HG03520 (cell line): ENCODE results near the gene HAUS5.
"Not testable (repeated sequence)": the region's sequence is repeated elsewhere in the genome, so short reads cannot be mapped to it uniquely, and the experiment has no call there.

Experiments
- ATAC-seq: cut with Tn5 transposase; IDR thresholded peaks from one replicate; pipeline ENCODE4 v1.9.1; 2021; ENCODE audit warnings: mild to moderate bottlenecking, moderate library complexity; ENCODE audit not compliant: unreplicated experiment

Gene HAUS5

DNA sequence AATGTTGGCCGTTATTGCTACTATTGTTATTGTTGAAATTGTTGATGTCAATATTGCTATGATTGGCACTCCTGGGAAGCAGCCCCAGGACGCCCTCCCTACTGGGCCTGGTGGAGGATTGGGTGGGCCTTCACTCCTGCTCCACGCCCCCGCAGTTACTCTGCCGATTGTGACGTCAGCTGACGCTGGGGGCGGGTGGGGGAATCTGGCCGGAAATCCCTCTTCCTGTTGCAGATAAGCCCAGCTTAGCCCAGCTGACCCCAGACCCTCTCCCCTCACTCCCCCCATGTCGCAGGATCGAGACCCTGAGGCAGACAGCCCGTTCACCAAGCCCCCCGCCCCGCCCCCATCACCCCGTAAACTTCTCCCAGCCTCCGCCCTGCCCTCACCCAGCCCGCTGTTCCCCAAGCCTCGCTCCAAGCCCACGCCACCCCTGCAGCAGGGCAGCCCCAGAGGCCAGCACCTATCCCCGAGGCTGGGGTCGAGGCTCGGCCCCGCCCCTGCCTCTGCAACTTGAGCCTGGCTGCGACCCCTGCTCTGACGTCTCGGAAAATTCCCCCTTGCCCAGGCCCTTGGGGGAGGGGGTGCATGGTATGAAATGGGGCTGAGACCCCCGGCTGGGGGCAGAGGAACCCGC lies 29.1 kb downstream of the HAUS5 start, which contains the start of gene ETV2:
Gene ETV2, plus strand, starts transcription at position 231 of the 637 bp plus-strand sequence. CDS start 716 bp downstream, outside the sequence.
- no peak for ATAC-seq

DNA sequence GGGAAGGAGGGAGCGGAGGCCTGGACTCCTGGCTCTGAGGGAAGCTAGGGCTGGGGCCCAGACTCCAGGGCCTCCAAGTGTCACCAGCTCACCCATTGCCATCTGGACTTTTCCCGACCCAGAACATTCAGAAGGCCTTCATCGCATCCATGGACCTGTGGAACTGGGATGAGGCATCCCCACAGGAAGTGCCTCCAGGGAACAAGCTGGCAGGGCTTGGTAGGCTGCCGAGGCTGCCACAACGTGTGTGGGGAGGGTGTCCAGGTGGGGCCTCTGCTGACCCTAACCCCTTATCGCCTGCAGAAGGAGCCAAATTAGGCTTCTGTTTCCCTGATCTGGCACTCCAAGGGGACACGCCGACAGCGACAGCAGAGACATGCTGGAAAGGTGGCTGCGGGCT lies 29.8 kb downstream of the HAUS5 start:
- ATAC-seq: no peak

DNA sequence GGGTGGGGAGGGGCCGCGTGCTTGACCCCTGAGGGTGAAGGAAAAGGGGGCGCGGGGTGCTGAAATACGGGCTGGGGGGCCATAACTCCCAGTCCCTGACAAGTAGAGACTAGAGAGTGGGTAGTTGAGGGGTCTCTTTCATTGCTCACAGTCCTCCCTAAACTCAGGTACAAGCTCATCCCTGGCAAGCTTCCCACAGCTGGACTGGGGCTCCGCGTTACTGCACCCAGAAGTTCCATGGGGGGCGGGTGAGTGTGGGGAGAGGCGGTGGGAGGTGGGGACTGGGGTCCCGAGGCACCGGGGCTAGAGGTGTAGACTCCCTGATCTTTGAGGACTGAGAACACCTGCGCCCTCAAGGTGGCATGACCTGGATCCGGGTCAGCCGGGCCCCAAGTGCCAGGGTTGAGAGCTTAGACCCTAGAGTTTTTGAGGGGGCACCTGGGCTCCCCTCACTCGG lies 30.3 kb downstream of the HAUS5 start:
- no peak for ATAC-seq

DNA sequence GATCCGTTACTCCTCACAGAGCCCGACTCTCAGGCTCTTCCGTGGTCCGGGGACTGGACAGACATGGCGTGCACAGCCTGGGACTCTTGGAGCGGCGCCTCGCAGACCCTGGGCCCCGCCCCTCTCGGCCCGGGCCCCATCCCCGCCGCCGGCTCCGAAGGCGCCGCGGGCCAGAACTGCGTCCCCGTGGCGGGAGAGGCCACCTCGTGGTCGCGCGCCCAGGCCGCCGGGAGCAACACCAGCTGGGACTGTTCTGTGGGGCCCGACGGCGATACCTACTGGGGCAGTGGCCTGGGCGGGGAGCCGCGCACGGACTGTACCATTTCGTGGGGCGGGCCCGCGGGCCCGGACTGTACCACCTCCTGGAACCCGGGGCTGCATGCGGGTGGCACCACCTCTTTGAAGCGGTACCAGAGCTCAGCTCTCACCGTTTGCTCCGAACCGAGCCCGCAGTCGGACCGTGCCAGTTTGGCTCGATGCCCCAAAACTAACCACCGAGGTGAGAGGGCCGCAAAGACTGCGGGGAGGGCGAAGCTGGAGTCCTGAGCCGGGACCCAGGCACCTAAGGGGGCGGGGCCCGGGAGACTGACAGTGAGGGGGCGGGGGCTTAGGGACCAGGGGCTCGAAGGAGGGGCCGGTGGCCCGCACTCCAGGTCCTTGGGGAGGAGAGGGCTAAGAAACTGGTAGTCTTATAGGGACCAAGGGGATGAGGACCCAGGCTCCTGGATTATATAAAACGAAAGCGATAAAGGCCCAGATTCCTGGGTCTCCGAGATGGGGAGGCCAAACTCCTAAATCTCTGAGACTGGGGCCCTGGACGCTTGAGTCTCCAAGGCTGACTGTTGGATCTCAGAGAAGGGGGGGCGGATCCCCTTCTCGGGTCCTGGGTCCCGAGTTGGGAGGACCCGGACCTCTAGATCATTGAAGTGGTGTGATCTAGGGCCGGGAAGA lies 31.0 kb downstream of the HAUS5 start:
- ATAC-seq: peak; percentile 33

DNA sequence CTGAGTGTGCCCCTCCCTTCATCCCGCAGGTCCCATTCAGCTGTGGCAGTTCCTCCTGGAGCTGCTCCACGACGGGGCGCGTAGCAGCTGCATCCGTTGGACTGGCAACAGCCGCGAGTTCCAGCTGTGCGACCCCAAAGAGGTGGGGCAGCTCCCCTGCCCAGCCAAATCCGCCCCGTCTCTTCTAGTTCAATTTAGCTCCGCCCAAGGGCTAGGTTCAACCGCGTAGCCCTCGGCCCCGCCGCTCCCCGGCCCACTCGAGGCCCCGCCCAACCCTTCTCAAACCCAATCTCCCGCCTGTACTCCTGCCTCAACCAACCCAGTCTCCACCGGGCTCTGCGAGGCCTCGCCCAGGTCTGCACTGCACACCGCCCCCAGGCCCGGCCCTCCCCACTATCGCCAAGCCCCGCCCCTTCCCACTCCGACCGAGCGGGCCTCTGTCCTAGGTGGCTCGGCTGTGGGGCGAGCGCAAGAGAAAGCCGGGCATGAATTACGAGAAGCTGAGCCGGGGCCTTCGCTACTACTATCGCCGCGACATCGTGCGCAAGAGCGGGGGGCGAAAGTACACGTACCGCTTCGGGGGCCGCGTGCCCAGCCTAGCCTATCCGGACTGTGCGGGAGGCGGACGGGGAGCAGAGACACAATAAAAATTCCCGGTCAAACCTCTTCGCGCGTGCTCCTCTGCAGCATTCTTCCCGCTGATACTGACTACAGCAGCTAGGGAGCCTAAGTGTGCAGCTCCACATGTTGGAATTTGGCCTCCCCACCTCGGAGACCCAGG lies 31.9 kb downstream of the HAUS5 start:
- ATAC-seq: peak; percentile 64

DNA sequence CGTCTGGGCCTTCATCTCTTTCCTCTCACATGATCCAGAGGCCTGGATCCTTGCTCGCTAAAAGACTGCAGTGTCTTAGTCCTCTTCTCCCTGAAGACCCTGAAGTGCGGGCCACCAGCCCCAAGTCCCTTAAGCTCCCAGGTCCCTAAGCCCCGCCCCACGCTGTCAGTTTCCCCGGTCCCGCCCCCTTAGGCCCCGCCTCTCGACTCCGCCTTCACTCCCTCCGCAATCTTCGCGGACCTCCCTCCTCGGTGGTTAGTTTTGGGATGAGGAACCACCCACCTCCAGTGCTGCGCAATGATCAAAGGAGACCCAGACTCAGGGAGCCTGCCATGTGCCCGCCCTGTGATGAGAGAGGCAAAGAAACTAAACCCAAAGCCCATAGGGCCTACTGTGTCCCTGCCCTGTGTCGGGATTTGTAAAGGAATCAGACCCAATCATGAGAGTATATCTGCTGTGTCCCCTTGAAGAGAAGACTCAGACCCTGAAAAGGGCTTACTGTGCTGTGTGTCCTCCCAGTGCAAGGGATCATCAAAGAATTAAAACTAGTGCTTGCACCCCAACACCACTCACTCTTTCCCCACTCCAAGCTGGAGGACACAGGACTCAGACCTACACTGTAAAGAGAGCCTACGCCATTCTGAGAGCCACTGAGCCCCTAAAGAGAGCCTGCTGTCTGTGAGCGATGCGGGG lies 32.6 kb downstream of the HAUS5 start:
- no peak for ATAC-seq

DNA sequence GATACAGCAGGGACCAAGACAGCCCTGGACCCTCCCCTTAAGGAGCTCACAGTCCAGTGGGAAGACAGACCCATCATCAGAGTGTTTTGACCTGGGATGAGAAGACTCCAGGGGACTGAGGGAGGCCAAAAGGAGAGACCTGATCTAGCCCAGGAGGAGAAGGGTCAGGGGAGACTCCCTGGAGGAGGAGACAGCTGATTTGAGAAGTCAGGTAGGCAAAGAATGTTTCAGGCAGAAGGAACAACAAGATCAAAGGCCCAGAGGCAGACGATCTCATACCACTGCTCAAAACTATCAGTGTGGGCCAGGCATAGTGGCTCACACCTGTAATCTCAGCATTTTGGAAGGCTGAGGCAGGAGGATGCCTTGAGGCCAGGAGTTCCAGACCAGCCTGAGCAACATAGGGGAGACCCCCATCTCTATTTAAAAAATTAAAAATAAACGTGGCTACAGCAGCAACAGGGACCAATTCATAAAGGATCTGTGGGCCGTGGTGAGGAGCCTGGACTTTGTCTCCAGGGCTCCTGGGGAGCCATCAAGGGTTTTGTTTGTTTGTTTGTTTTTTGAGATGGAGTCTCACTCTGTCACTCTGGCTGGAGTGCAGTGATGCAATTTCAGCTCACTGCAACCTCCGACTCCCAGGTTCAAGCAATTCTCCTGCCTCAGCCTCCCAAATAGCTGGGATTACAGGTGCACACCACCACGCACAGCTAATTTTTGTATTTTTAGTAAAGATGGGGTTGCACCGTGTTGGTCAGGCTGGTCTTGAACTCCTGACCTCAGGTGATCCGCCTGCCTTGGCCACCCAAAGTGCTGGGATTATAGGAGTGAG lies 33.4 kb downstream of the HAUS5 start:
- no peak for ATAC-seq

DNA sequence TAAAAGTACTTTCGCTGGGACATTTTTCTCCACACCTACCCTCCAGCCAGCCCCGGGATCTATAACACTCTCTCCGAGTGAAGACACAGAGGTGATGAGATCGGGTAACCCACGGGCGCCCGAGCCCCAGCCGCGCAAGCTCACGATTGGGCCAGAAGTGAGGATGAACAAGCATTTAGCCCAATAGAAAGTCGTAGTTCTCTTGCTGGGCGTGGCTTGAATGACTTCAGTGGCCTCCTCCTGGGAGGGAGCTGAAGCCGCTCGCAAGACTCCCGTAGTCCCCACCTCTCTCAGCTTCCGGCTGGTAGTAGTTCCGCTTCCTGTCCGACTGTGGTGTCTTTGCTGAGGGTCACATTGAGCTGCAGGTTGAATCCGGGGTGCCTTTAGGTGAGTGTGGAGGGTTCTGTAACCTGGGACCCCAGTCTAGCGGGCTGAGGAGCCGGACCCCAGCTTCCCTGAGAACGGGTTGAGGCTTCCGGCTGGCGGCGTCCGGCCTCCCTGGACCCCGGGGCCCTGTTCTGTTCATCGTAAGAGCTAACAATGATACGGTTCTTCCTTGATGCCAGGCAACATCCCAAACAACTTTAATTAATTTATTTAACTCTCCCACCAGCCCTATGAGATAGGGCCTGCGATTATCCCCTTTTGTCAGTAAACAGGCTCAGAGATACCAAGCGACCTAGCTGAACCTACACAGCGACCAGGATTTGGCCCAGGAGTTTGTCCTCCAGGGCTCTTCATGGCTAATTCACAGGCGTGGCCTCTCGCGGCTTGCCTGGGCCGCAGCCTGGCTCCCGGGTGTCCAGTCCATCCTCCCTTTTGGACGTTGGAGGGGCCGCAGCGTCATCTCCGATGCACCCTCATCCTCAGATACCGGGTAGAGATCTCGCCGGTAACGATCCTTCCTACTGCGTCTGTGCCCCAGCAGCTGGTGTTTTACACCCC lies 35.8 kb downstream of the HAUS5 start, which contains the start of gene COX6B1:
Gene COX6B1, plus strand, starts transcription at position 307 of the 945 bp plus-strand sequence. CDS start 2,921 bp downstream, outside the sequence.
- ATAC-seq: peak; percentile 46

DNA sequence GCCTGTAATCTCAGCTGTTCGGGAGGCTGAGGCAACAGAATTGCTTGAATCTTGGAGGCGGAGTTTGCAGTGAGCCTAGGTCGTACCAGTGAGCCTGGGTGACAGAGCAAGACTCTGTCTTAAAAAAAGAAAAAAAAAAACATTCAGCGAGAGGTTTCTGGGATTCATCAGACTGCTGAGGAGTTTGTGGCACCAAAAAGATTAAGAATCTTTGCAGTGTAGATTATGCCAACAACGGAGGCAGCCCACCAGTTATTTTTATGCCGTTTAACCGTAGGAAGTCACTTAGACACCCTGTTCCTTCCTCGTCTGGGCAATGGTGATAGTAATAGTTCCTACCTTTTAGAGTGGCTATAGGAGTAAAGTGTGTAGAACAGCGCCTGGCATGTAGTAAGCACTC lies 38.0 kb downstream of the HAUS5 start:
- no peak for ATAC-seq

DNA sequence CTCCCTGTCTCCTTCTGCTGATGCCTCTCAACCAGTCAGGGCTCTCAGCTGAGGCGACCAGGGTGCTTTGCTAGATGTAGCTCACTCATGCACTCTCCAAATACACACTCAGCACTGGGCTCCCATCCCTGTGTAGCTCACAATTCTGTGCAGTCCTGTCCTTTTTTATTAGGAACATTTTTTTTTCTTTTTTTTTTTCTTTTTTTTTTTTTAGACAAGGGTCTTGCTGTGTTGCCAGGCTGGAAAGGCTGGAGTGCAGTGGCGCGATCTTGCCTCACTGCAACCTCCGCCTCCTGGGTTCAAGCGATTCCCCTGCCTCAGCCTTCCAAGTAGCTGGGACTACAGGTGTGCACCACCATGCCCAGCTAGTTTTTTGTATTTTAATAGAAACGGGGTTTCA lies 42.3 kb downstream of the HAUS5 start:
- not testable (repeated sequence) for ATAC-seq

DNA sequence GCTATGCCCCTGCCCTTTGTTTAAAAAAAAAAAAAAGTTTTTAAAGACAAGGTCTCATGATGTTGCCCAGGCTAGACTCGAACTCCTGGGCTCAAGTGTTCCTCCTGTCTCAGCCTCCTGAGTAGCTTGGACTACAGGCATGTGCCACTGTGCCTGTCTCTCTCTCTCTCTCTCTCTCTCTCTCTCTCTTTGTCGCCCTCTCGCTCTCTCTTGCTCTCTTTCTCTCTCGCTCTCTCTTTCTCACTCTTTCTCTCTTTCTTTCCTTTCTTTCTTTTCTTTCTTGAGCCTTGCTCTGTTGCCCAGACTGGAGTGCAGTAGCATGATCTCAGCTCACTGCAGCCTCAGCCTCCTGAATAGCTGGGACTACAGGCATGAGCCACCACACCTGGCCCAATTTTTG lies 43.1 kb downstream of the HAUS5 start:
- ATAC-seq: no peak

DNA sequence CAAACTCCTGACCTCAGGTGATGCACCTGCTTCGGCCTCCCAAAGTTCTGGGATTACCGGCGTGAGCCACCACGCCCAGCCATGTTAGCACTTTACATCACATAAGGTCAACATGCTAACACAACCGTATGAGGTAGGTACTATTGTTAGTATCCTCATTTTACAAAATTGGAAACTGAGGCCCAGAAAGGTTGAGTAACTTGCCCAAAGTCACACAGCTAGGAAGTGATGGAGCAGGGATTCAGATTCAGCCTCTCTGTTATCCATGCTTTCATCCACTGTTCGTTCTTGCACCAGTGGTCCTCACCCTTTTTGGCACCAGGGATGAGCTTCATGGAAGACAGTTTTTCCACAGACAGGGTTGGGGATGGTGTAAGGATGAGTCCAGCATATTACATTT lies 44.2 kb downstream of the HAUS5 start:
- ATAC-seq: no peak

DNA sequence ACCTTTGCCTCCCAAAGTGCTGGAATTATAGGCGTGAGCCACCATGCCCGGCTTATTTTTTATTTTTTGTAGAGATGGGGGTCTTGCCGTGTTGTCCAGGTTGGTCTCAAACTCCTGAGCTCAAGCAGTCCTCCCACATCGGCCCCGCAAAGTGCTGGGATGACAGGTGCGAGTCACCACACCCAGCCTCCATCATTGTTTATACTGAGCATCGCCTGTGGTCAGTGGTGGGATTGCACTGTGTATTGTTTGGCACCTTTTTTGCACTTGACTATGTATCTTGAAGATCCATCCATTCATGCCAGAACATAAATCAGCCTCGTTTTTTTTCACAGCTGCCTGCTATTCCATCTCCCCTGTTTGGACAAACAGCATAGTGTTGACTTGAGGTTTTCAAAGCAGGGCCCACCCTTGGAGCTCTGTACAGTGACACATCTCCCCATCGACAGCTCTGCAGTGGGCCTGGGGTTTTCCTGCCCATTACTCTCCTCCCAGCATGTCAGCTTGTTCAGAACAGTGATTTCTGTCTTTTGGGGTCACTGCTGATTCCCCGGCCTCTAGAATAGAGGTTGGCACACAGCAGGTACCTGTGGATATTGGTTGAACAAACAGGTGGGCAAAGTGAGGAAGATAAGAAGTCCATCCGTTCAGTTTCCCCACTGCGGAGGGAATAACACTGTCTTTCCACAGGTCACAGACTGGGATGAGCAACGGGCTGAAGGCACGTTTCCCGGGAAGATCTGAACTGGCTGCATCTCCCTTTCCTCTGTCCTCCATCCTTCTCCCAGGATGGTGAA lies 45.6 kb downstream of the HAUS5 start:
- no peak for ATAC-seq

DNA sequence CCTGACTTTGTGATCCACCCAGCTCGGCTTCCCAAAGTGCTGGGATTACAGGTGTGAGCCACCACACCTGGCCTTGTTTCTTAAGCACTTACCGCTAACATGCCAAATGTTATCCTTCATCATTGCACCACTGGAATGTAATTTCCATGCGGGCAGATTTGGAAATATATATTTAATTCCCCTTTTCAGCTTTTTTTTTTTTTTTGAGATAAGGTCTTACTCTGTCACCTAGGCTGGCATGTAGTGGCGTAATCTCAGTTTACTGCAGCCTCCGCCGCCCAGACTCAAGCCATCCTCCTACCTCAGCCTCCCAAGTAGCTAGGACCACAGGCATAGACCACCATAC lies 49.4 kb downstream of the HAUS5 start:
- no peak for ATAC-seq

DNA sequence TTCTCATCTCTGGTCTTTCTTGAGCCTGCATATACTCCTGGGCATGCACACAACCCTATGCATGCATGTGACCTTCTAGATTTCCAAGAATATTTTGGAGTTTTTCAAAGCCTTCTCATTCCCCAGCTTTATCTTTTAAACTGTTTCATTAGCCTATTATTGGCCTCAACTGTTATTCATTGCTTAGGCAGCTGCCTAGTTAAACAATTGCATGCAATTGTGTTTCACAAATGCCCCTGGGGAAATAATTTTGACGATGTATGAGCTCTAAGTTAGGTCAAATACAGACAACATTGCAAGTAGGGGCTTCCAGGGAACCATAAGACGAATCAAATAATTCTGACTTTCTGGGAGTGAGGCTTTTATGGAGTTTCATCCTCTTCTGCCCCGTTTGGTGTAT lies 51.4 kb downstream of the HAUS5 start:
- no peak for ATAC-seq

DNA sequence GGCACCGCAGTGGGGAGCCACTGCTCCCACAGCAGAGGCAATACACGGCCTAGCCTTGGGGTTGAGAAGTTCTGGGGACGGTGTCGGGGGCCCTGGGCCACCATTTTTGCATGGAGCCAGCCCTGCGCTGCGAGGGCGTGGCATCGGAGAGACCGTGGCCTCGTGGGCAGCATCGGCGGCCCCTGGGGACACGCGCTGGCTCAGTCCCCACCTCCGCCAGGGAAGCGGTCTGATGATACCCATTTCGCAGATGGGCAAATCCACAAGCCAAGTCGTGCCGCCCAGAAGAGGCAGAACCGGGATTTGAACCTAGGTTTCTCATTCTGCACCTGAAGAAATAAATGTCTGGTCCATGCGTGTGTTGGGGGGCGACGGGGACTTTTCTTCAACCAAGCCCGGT lies 52.6 kb downstream of the HAUS5 start:
- ATAC-seq: no peak

DNA sequence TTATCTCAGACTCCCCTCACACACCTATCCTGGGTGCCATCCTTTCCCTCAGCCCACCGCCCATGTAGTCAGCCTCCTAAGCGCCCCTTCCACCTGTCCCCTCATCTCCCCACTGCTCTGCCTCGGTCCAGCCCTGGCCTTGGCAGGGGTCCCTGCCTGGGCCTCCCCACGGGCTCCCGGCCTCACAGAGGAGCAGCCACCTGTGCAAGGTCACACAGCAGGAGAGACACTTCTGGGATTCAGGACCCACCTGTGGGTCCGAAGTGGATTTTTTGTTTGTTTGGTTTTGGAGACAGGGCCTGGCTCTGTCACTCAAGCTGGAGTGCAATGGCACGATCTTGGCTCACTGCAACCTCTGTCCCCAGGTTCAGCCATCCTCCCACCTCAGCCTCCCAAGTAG lies 53.1 kb downstream of the HAUS5 start:
- no peak for ATAC-seq
